K562 treated with DMSO at 1 percent for 12 hours (cell line): ENCODE results near the gene FGR. TPM values are rescaled to one million over a fixed set of nuclear protein-coding genes. Genes with fewer than 3 reads are reported as not detected.

Source experiments
- total RNA-seq: library from RNA; unstranded; fragments of 300-600 nt; gene quantifications from 2 replicates; pipeline ENCODE4 v1.2.3, GENCODE V29; 2022; ENCODE audit not compliant: insufficient read depth

The FGR gene
- total RNA-seq: not detected in 2 replicates

GRCh38 chr1:27634985-27635367 lies at the start of gene FGR:
Gene FGR (minus strand): TSS chr1:27635185. CDS start chr1:27623916, 11,269 bp downstream.

GRCh38 chr1:27671964-27672749 lies 37.2 kb upstream of the FGR start, which contains the start of gene IFI6:
Gene IFI6 (minus strand): TSS chr1:27672192. CDS start chr1:27669314, 2,878 bp downstream.

GRCh38 chr1:27603681-27604578 lies 31.1 kb downstream of the FGR start, which contains the start of gene AHDC1:
Gene AHDC1 (minus strand): TSS chr1:27604144. CDS start chr1:27552115, 52,029 bp downstream.

Other genes with a start within 250 kb of the FGR start
- 4.9 and 6.9 TPM in 2 replicates for gene GPR3, start 242.6 kb downstream of the FGR start, total RNA-seq
- 36.0 and 96.4 TPM in 2 replicates for gene WASF2, start 145.0 kb downstream of the FGR start, total RNA-seq
- 13.4 and 23.6 TPM in 2 replicates for gene AHDC1, start 31.0 kb downstream of the FGR start, total RNA-seq
- 39.8 and 41.9 TPM in 2 replicates for gene IFI6, start 37.0 kb upstream of the FGR start, total RNA-seq
- 4.2 and 6.7 TPM in 2 replicates for gene FAM76A, start 90.8 kb upstream of the FGR start, total RNA-seq
- gene STX12, start 138.0 kb upstream of the FGR start, total RNA-seq: 20.4 and 44.0 TPM in 2 replicates
- gene PPP1R8, start 195.6 kb upstream of the FGR start, total RNA-seq: 24.1 and 61.2 TPM in 2 replicates
- gene THEMIS2, start 237.4 kb upstream of the FGR start, total RNA-seq: 11.1 and 14.5 TPM in 2 replicates